GM12891 (cell line): Measurements from ENCODE around the gene SSR2.

ENCODE experiments used
- POLR2A ChIP-seq: IDR thresholded peaks from 2 replicates; pipeline ENCODE4 v1.6.1; 2011; ENCODE audit warnings: low read depth, low read length, control low read depth
- POLR2AphosphoS5 ChIP-seq: IDR thresholded peaks from 2 replicates; pipeline ENCODE4 v1.6.1; 2011; ENCODE audit warnings: low read depth, low read length, control low read depth
- SPI1 ChIP-seq: IDR thresholded peaks from 2 replicates; pipeline ENCODE4 v1.6.1; 2011; ENCODE audit warnings: low read depth, low read length, control low read depth

GRCh38 chr1:155971910-155972809, 48.6 kb downstream of the SSR2 start:
- TF ChIP-seq POLR2A, result no peak
- no peak for TF ChIP-seq POLR2AphosphoS5
- TF ChIP-seq SPI1, result no peak
